ENCODE measurements around the gene UNK. TPM values are rescaled to one million over a fixed set of nuclear protein-coding genes. Genes with fewer than 3 reads are reported as not detected.
A peak's percentile ranks its signal among the peaks of the same experiment; 100 is the strongest.

UNK gene
- total and polyA plus RNA-seq, 2 of the 13 experiments (the other 11 are each of a cell fraction or from before 2014, with no cell fraction given): 31.6 to 33.0 TPM

DNA sequence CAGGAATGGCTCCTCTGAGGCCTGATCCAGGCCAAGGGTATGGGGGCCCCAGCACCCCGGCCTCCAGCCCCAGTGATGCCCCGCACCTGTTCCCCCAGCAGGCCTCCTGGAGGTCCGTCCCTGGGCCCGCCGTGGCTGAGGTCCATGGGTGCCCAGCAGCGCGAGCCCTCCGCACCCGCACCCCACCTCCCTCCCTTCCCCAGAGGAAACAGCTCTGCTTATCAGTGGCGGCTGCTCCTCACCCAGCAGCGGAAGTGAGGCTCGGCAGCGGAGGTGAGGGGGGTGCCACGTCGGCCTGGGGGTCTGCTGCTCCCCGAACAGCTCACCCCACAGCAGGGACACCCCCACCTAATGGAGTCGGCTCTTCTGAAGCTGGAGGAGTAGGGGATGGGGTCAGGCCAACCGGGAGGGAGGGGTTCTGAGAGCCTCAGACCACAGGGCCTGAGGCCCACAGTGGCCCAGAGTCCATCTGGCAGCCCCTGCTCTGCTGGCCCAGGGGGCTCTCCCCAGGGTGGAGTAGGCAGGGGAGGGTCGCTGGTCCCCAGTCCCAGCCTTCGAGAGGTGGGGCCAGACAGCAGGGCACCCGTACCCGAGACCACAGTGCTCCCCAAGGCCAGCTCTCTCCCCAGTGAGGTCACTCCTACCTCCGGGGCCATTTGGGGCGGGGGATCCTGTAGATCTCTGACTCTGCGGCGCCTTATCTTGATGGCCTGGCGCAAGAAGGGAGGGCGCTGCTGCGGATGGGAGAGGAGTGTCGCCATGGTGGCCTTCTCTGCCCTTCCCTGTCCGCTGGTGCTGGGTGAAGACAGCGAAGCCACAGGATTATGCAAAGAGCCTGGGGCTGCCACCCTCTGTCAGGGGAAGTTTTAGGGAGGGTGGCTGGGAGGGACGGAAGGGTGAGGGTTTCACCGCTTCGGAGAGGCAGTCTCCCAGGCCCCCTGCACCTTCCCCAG lies 59.2 kb downstream of the UNK start, which contains the start of gene UNC13D (continued):
- TF ChIP-seq, protein P1, sequence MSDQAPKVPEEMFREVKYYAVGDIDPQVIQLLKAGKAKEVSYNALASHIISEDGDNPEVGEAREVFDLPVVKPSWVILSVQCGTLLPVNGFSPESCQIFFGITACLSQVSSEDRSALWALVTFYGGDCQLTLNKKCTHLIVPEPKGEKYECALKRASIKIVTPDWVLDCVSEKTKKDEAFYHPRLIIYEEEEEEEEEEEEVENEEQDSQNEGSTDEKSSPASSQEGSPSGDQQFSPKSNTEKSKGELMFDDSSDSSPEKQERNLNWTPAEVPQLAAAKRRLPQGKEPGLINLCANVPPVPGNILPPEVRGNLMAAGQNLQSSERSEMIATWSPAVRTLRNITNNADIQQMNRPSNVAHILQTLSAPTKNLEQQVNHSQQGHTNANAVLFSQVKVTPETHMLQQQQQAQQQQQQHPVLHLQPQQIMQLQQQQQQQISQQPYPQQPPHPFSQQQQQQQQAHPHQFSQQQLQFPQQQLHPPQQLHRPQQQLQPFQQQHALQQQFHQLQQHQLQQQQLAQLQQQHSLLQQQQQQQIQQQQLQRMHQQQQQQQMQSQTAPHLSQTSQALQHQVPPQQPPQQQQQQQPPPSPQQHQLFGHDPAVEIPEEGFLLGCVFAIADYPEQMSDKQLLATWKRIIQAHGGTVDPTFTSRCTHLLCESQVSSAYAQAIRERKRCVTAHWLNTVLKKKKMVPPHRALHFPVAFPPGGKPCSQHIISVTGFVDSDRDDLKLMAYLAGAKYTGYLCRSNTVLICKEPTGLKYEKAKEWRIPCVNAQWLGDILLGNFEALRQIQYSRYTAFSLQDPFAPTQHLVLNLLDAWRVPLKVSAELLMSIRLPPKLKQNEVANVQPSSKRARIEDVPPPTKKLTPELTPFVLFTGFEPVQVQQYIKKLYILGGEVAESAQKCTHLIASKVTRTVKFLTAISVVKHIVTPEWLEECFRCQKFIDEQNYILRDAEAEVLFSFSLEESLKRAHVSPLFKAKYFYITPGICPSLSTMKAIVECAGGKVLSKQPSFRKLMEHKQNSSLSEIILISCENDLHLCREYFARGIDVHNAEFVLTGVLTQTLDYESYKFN (CRISPR knock-in tag; conservative IDR thresholded peaks at IDR 0.05): peak; percentile 51
- TF ChIP-seq, protein P2, sequence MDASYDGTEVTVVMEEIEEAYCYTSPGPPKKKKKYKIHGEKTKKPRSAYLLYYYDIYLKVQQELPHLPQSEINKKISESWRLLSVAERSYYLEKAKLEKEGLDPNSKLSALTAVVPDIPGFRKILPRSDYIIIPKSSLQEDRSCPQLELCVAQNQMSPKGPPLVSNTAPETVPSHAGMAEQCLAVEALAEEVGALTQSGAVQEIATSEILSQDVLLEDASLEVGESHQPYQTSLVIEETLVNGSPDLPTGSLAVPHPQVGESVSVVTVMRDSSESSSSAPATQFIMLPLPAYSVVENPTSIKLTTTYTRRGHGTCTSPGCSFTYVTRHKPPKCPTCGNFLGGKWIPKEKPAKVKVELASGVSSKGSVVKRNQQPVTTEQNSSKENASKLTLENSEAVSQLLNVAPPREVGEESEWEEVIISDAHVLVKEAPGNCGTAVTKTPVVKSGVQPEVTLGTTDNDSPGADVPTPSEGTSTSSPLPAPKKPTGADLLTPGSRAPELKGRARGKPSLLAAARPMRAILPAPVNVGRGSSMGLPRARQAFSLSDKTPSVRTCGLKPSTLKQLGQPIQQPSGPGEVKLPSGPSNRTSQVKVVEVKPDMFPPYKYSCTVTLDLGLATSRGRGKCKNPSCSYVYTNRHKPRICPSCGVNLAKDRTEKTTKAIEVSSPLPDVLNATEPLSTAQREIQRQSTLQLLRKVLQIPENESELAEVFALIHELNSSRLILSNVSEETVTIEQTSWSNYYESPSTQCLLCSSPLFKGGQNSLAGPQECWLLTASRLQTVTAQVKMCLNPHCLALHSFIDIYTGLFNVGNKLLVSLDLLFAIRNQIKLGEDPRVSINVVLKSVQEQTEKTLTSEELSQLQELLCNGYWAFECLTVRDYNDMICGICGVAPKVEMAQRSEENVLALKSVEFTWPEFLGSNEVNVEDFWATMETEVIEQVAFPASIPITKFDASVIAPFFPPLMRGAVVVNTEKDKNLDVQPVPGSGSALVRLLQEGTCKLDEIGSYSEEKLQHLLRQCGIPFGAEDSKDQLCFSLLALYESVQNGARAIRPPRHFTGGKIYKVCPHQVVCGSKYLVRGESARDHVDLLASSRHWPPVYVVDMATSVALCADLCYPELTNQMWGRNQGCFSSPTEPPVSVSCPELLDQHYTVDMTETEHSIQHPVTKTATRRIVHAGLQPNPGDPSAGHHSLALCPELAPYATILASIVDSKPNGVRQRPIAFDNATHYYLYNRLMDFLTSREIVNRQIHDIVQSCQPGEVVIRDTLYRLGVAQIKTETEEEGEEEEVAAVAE (CRISPR knock-in tag; IDR thresholded peaks at IDR 0.05; ENCODE audit: borderline replicate concordance): 0 out of 2 replicates have a peak, but pooled peaks have one; percentile 39
- peak; percentile 21; the same call in 1 of the 2 replicates for TF ChIP-seq HMG20A (CRISPR knock-in tag; IDR thresholded peaks at IDR 0.05; ENCODE audit: borderline replicate concordance)
- TF ChIP-seq, protein P3, sequence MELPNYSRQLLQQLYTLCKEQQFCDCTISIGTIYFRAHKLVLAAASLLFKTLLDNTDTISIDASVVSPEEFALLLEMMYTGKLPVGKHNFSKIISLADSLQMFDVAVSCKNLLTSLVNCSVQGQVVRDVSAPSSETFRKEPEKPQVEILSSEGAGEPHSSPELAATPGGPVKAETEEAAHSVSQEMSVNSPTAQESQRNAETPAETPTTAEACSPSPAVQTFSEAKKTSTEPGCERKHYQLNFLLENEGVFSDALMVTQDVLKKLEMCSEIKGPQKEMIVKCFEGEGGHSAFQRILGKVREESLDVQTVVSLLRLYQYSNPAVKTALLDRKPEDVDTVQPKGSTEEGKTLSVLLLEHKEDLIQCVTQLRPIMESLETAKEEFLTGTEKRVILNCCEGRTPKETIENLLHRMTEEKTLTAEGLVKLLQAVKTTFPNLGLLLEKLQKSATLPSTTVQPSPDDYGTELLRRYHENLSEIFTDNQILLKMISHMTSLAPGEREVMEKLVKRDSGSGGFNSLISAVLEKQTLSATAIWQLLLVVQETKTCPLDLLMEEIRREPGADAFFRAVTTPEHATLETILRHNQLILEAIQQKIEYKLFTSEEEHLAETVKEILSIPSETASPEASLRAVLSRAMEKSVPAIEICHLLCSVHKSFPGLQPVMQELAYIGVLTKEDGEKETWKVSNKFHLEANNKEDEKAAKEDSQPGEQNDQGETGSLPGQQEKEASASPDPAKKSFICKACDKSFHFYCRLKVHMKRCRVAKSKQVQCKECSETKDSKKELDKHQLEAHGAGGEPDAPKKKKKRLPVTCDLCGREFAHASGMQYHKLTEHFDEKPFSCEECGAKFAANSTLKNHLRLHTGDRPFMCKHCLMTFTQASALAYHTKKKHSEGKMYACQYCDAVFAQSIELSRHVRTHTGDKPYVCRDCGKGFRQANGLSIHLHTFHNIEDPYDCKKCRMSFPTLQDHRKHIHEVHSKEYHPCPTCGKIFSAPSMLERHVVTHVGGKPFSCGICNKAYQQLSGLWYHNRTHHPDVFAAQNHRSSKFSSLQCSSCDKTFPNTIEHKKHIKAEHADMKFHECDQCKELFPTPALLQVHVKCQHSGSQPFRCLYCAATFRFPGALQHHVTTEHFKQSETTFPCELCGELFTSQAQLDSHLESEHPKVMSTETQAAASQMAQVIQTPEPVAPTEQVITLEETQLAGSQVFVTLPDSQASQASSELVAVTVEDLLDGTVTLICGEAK (IDR thresholded peaks at IDR 0.05): no peak
- TF ChIP-seq, protein P3 (CRISPR knock-in tag; IDR thresholded peaks at IDR 0.05): no peak; the same call in 1 of the 2 replicates
- 0 out of 2 replicates have a peak, but pooled peaks have one; percentile 39 for TF ChIP-seq ZNF747 (CRISPR knock-in tag; IDR thresholded peaks at IDR 0.05; ENCODE audit: borderline replicate concordance)
- no peak for TF ChIP-seq HNF4A (CRISPR knock-in tag; IDR thresholded peaks at IDR 0.05)

All from HepG2 (cell line).